ENCODE results near the gene FAM222A.

FAM222A gene

DNA sequence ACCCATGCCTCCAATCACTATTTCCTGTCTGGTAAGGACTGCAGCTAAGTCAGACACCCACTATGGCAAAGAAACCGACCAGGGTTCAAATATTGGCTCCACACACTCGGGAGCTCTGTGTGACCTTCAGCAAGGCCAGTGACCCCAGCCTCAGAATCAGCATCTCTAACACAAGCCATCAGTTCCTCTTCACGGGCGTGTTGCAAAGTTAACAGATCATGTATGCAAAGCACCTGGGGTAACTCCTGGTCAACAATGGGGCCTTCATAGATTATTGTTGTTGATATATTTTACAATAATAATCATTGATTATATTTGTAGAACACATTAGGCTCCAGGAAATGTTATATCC lies 6.2 kb upstream of the FAM222A start:
- peaks cover 3% of the 10 kb centered on the region; the same call in 1 of the 2 replicates for H3K4me1 ChIP-seq (ENCODE audit: control insufficient read depth, insufficient read depth, low read length)
- ChIA-PET CTCF (interaction anchor here (0.8 kb wide), 1 partner anchor 33 kb away, joined by 3 read pairs; no protein-coding TSS in a partner anchor), POLR2A (no interaction called here)
- no peak overlapping the region for H3K4me3 ChIP-seq (ENCODE audit: low read depth, low read length)
- no peaks in the 10 kb centered on the region for H3K9me3 ChIP-seq (ENCODE audit: control insufficient read depth, insufficient read depth, low read depth, low read length)
- no peak overlapping the region for H3K27ac ChIP-seq (ENCODE audit: extremely low read depth, low read depth, low read length)
- TF ChIP-seq ZNF585B (tag by site-specific recombination; IDR thresholded peaks at IDR 0.05): no peak
- TF ChIP-seq, protein P1, sequence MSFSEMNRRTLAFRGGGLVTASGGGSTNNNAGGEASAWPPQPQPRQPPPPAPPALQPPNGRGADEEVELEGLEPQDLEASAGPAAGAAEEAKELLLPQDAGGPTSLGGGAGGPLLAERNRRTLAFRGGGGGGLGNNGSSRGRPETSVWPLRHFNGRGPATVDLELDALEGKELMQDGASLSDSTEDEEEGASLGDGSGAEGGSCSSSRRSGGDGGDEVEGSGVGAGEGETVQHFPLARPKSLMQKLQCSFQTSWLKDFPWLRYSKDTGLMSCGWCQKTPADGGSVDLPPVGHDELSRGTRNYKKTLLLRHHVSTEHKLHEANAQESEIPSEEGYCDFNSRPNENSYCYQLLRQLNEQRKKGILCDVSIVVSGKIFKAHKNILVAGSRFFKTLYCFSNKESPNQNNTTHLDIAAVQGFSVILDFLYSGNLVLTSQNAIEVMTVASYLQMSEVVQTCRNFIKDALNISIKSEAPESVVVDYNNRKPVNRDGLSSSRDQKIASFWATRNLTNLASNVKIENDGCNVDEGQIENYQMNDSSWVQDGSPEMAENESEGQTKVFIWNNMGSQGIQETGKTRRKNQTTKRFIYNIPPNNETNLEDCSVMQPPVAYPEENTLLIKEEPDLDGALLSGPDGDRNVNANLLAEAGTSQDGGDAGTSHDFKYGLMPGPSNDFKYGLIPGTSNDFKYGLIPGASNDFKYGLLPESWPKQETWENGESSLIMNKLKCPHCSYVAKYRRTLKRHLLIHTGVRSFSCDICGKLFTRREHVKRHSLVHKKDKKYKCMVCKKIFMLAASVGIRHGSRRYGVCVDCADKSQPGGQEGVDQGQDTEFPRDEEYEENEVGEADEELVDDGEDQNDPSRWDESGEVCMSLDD (tag by site-specific recombination; IDR thresholded peaks at IDR 0.05): no peak
- TF ChIP-seq SP3 (tag by site-specific recombination; IDR thresholded peaks at IDR 0.05): no peak
- TF ChIP-seq GFI1B (tag by site-specific recombination; IDR thresholded peaks at IDR 0.05): no peak
- TF ChIP-seq ZNF837 (tag by site-specific recombination; IDR thresholded peaks at IDR 0.05): no peak
- TF ChIP-seq ZNF555 (tag by site-specific recombination; conservative IDR thresholded peaks at IDR 0.05): no peak
- no peaks in the 10 kb centered on the region for H3K36me3 ChIP-seq (ENCODE audit: control insufficient read depth in 2 of 2, insufficient read depth in 1 of 2, low read length in 2 of 2)

DNA sequence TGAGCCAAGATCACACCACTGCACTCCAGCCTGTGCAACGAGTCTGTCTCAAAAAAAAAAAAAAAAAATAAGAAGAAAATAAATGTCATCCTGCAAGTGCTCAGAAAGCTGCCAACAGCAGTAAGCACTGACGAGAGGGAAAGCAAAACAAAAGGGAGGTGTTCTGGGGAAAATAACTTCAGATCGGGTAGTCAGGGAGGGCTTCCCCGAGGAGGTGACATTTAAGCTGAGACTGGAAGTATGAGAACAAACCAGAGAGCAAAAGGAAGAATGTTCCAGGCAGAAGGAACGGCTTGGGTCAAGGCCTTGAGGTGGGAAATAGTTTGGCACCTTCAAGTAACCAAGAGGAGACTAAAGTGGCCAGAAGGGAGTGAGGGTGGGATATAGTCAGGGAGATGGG lies 4.7 kb upstream of the FAM222A start:
- Histone ChIP-seq H3K36me3 (ENCODE audit: control insufficient read depth in 2 of 2, insufficient read depth in 1 of 2, low read length in 2 of 2) (no peaks in the 10 kb centered on the region), H3K4me1 (ENCODE audit: control insufficient read depth, insufficient read depth, low read length) (peaks cover 3% of the 10 kb centered on the region; the same call in 1 of the 2 replicates), H3K4me3 (ENCODE audit: low read depth, low read length) (no peak overlapping the region), H3K27ac (ENCODE audit: extremely low read depth, low read depth, low read length) (no peak overlapping the region), H3K9me3 (ENCODE audit: control insufficient read depth, insufficient read depth, low read depth, low read length) (no peaks in the 10 kb centered on the region)
- ChIA-PET CTCF (interaction anchor here (0.6 kb wide), 1 partner anchor 17 kb away, joined by 3 read pairs; no protein-coding TSS in a partner anchor), POLR2A (no interaction called here)
- TF ChIP-seq ZNF214 (tag by site-specific recombination; IDR thresholded peaks at IDR 0.05; ENCODE audit: borderline replicate concordance): no peak
- no peak for TF ChIP-seq TCF7L2 (IDR thresholded peaks at IDR 0.05; ENCODE audit: borderline replicate concordance, low read depth, low read length)
- TF ChIP-seq ZNF776 (tag by site-specific recombination; IDR thresholded peaks at IDR 0.05; ENCODE audit: borderline replicate concordance): no peak

DNA sequence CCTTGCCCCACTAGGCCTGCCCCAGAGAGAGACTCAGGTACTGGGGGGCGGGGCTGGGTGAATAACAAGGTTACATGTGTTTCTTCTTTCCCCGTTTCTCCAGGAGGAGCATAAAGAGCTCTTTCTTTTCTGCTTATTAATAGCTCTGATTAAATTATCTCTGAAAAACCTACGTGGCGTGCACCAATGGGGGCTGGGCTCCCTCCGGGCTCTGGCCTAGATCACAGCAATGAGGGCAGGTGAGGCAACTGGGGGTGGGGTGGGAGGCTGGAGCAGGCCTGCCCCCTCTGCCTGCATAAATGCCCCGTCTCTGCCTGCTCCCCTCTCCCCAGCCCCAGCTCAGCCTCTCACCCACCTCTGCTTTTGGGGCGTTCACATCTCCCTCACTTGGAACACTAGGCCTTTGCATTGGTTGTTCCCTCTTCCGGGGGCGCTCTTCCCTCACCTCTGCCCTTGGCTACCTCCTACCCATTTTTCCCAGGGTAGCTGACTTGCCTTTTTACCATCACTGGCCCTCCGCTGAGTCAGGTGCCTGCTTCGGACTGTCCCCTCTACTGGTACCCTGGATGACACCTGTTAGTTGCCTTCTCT lies 4.1 kb upstream of the FAM222A start:
- POLR2A ChIA-PET: no interaction called here
- Histone ChIP-seq H3K4me1 (ENCODE audit: control insufficient read depth, insufficient read depth, low read length) (peaks cover 3% of the 10 kb centered on the region; the same call in 1 of the 2 replicates), H3K36me3 (ENCODE audit: control insufficient read depth in 2 of 2, insufficient read depth in 1 of 2, low read length in 2 of 2) (no peaks in the 10 kb centered on the region), H3K9me3 (ENCODE audit: control insufficient read depth, insufficient read depth, low read depth, low read length) (no peaks in the 10 kb centered on the region), H3K27ac (ENCODE audit: extremely low read depth, low read depth, low read length) (no peak overlapping the region), H3K4me3 (ENCODE audit: low read depth, low read length) (no peak overlapping the region)
- CTCF ChIA-PET: interaction anchor here (0.6 to 0.8 kb wide), 3 partner anchors 17 to 192 kb away, joined by 3 read pairs; no protein-coding TSS in a partner anchor
- TF ChIP-seq ZNF416 (tag by site-specific recombination; IDR thresholded peaks at IDR 0.05) (no peak), ZNF114 (tag by site-specific recombination; IDR thresholded peaks at IDR 0.05) (no peak), EGR2 (tag by site-specific recombination; IDR thresholded peaks at IDR 0.05; ENCODE audit: low read depth) (peak; percentile 78), BCL11B (tag by site-specific recombination; IDR thresholded peaks at IDR 0.05; ENCODE audit: low read depth) (no peak), GLI4 (tag by site-specific recombination; IDR thresholded peaks at IDR 0.05) (no peak), ZNF211 (tag by site-specific recombination; IDR thresholded peaks at IDR 0.05; ENCODE audit: low read depth) (no peak), ZFHX2 (tag by site-specific recombination; conservative IDR thresholded peaks at IDR 0.05) (peak; percentile 83), ZNF394 (tag by site-specific recombination; IDR thresholded peaks at IDR 0.05; ENCODE audit: borderline replicate concordance) (no peak), SCRT2 (tag by site-specific recombination; IDR thresholded peaks at IDR 0.05) (peak; percentile 66), ZNF239 (tag by site-specific recombination; IDR thresholded peaks at IDR 0.05) (no peak)
- TF ChIP-seq, protein P2, sequence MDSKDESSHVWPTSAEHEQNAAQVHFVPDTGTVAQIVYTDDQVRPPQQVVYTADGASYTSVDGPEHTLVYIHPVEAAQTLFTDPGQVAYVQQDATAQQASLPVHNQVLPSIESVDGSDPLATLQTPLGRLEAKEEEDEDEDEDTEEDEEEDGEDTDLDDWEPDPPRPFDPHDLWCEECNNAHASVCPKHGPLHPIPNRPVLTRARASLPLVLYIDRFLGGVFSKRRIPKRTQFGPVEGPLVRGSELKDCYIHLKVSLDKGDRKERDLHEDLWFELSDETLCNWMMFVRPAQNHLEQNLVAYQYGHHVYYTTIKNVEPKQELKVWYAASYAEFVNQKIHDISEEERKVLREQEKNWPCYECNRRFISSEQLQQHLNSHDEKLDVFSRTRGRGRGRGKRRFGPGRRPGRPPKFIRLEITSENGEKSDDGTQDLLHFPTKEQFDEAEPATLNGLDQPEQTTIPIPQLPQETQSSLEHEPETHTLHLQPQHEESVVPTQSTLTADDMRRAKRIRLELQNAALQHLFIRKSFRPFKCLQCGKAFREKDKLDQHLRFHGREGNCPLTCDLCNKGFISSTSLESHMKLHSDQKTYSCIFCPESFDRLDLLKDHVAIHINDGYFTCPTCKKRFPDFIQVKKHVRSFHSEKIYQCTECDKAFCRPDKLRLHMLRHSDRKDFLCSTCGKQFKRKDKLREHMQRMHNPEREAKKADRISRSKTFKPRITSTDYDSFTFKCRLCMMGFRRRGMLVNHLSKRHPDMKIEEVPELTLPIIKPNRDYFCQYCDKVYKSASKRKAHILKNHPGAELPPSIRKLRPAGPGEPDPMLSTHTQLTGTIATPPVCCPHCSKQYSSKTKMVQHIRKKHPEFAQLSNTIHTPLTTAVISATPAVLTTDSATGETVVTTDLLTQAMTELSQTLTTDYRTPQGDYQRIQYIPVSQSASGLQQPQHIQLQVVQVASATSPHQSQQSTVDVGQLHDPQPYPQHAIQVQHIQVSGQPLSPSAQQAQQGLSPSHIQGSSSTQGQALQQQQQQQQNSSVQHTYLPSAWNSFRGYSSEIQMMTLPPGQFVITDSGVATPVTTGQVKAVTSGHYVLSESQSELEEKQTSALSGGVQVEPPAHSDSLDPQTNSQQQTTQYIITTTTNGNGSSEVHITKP (tag by site-specific recombination; IDR thresholded peaks at IDR 0.05): peak; percentile 45; the same call in 1 of the 2 replicates
- TF ChIP-seq, protein P3, sequence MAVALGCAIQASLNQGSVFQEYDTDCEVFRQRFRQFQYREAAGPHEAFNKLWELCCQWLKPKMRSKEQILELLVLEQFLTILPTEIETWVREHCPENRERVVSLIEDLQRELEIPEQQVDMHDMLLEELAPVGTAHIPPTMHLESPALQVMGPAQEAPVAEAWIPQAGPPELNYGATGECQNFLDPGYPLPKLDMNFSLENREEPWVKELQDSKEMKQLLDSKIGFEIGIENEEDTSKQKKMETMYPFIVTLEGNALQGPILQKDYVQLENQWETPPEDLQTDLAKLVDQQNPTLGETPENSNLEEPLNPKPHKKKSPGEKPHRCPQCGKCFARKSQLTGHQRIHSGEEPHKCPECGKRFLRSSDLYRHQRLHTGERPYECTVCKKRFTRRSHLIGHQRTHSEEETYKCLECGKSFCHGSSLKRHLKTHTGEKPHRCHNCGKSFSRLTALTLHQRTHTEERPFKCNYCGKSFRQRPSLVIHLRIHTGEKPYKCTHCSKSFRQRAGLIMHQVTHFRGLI (tag by site-specific recombination; IDR thresholded peaks at IDR 0.05): no peak

Data from HEK293 (cell line).